COLO668 (cell line): Measurements from ENCODE around the gene TNNI2.
"Not testable (repeated sequence)": the region's sequence is repeated elsewhere in the genome, so short reads cannot be mapped to it uniquely, and the experiment has no call there.

Source experiments
- DNase-seq: peaks from one replicate; lab custom pipeline; 2025; ENCODE audit not compliant: unreplicated experiment; lab: John Stamatoyannopoulos, UW

Gene TNNI2

DNA sequence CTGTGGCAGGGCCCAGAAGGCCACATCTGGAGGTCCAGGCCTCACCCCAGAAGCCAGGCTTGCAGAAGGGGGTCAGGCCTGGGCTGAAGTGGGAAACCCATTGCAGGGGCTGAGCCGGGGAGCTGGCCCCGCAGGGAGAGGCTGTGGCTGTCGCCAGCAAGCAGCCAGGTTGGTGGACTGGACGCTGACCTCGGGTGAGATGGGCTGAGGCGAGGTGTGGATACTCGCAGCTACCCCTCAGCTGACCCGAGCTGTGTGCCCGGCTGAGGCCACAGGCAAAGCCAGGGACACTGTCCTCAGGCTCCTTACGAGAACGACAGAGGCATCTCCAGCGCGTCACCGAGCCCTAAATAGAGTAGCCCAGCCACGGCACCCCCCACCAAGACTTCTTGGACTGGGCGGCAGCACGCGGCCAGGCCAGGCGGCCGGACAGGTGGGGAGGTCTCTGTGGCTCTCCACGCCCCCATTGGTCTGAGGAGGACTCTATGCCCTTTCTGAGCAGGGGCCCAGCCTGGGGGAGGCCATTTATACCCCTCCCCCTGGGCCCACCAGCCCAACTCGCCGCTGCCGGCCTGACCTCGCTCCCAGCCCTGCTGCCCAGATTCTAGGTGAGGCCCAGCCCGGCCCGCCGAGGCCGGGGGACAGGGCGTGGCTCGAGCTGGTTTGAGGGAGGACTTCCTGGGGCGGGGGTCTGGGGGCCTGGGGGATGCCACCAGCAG, at the start of gene TNNI2:
TSS of gene TNNI2 (plus strand) at position 556 of the 719 bp plus-strand sequence. CDS start 716 bp downstream, outside the sequence.
- DNase-seq = no peak

DNA sequence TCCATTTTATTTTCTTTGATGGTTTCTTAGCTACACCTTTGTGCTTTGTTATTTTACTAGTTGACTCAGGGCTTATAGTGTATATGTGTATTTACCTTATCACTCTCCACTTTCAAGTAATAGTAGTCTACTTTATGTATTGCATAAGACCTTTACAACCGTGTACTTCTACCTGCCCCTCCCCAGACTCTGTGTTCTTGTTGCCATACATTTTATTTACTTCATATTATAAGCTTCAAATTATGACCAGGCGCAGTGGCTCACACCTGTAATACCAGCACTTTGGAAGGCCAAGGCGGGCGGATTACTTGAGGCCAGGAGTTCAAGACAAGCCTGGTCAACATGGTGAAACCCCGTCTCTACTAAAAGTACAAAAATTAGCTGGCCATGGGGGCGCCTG, 46.9 kb upstream of the TNNI2 start:
- no peak for DNase-seq

DNA sequence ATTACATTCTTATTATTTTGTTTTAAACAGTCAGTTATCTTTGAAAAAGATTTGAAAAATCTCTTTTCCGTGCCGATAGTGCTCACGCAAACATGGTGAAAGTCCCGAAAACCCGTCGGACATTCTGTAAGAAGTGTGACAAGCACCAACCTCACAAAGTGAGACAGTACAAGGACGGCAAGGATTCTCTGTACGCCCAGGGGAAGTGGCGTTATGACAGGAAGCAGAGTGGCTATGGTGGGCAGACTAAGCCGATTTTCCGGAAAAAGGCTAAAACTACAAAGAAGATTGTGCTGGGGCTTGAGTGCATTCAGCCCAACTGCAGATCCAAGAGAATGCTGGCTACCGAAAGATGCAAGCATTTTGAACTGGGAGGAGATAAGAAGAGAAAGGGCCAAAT, 46.3 kb upstream of the TNNI2 start:
- no peak for DNase-seq

DNA sequence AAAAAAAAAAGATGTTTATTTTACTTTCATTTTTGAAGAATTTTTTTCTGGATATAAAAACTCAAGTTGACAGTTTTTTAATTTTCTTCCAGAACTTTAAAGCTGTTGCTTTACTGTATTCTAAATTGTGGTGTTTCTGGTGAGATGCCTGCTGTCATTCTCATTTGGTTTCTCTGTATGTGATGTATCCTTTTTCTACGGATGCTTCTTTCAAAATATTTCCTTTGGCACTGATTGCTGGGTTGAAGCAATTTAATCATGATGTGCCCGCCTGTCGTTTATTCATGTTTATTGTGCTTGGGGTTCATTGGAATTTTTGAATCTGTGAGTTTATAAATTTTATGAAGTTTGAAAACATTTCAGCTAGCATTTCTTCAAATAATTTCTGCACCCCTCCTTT, 45.7 kb upstream of the TNNI2 start:
- no peak for DNase-seq

DNA sequence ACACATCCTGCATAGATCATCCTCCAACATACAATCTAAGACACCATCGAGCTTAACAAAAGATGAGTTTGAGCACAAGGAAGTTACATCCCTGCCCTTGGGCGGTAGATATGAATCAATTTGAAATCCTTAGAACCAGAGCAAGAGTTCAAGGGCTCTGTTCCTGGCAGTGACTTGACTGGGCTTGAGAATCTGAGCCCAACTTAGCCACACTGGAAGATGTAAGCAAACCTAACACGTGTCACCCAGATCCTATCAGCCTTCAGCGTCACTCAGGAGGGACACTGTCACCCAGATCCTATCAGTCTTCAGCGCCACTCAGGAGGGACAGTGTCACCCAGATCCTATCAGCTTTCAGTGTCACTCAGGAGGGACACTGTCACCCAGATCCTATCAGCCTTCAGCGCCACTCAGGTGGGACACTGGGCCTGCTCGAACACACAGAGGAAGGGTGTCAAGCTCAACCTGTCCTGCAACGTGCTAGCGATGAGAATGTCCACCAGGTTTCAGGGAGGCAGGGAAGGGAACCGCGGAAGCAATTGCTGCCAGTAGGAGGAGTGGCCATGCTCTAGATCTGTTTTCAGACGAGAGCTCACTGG, 42.3 kb upstream of the TNNI2 start:
- DNase-seq = no peak

DNA sequence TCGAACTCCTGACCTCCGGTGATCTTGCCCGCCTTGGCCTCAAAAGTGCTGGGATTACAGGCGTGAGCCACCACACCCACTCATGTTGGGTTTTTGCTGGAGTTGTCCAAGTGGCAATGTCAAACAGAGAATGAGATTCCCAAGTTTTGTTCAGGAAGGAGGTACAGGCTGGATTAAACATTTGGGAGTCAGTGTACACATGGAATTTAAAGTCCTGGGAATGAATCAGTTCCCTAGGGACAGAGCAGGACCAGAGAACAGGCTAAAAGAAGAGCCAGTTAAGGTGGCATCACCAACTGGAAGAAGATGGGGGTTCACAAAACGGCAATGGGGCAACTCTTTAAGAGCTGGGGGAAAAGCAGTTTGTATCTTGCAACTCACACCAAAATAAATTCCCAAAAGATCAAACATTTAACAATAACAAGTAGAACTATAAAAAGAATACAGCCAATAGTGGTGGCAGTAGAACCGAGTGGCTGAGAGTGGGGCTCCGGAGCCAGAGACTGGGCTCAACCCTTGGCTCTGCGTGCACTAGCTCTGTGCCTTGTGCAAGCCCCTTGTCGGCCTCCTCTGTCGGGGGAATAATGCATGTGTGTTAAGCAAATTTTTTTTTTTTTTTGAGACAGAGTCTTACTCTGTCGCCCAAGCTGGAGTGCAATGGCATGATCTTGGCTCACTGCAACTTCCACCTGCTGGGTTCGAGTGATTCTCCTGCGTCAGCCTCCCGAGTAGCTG, 41.2 kb upstream of the TNNI2 start:
- DNase-seq = no peak

DNA sequence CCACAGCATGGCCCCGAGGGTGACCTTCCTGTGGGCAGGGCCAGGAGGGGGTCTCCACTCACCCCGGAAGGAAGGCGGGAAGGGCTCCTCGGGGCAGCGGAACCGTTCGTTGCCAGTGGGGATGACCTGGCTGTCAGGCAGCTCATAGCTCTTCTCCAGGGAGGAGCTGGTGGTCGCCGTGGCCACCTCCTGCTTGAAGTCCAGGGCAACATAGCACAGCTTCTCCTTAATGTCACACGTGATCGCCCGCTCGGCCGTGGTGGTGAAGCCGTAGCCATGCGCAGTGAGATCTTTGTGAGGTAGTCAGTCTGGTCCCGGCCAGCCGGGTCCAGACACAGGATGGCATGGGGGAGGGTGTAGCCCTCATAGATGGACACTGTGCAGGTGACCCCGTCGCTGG, 35.5 kb upstream of the TNNI2 start:
- no peak for DNase-seq

DNA sequence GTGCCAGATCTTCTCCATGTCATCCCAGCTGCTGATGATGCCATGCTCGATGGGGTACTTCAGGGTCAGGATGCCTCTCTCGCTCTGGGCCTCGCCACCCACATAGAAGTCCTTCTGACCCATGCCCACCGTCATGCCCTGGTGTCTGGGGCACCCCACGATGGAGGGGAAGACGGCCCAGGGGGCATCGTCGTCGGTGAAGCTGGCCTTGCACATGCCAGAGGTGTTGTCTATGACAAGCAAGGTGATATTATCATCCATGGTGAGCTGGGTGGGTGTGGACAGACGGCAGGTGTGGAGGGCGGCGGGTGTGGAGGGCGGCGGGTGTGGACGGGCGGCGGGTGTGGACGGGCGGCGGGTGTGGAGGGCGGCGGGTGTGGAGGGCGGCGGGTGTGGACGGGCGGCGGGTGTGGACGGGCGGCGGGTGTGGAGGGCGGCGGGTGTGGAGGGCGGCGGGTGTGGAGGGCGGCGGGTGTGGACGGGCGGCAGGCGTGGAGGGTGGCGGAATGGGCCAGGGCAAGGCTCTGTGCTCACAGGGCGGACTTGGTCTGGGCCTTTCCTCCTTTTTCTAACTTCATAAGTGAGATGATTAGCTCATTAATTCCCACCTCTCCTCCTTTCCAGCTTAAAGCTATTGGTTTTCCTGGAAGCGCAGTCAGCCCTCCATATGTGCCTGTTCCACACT, 34.8 kb upstream of the TNNI2 start:
- not testable (repeated sequence) for DNase-seq

DNA sequence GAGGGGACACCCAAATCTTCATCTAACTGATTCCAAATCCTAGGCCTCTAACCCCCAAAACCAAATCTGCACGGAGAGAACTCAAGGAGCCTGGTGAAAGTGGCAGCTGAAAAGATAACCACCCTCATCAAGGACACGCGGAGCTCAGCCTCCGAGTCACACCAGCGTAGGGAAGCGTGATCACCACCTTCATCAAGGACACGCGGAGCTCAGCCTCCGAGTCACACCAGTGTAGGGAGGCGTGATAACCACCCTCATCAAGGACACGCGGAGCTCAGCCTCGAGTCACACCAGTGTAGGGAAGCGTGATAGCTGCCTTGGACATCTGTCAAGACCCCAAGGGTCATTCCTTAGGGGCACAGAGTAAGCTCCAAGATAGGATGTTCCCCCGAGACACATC, 33.3 kb upstream of the TNNI2 start:
- no peak for DNase-seq

DNA sequence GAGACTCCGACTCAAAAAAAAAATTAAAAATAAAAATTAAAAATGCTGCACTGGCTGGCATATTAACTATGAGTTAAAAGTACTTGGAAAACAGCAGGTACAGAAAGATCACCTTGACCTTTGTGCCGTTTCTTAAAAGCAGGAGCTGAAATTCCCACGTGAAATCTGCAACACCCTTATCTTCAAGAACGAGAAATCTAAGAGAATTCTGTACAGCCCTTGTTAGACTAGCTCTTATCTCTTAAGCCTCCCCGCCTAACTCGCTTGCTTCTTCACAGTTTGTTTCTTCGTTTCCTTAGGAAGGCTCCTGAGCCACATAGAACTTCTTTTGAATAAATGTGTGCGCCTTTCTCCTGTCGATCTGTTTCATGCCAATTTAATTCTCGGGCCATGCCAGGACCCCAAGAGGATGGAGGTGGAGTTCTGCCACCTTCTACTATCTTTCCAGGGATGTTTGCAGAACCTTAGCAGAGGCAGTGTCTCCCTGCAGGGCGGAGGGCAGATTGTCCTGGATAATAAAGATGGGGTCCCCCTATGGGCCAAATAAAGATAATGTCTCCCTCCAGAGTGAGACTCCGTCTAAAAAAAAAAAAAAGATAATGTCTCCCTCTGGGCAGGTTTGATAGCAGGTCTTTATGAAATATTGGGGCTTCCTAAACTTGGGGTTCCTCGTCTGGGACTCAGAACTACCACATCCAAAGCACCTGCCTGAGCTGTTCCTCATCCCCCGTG, 31.4 kb upstream of the TNNI2 start:
- DNase-seq = no peak

DNA sequence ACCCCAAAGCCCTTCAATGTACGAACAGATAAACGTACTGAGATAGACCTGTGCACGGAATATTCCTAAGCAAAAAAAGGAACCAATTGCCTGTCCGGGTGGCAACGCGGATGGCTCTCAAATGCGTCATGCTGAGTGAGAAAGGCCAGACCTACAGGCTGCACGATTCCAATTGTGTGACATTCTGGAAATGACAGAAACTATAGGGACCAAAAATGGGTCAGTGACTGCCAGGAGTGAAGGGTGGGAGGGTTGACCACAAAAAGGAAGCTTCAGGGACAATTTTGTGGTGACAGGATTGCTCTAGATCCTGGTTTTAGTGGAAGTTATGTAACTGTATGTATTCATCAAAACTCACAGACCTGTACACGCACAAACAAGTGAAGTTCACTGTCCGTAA, 28.0 kb upstream of the TNNI2 start:
- DNase-seq = no peak

DNA sequence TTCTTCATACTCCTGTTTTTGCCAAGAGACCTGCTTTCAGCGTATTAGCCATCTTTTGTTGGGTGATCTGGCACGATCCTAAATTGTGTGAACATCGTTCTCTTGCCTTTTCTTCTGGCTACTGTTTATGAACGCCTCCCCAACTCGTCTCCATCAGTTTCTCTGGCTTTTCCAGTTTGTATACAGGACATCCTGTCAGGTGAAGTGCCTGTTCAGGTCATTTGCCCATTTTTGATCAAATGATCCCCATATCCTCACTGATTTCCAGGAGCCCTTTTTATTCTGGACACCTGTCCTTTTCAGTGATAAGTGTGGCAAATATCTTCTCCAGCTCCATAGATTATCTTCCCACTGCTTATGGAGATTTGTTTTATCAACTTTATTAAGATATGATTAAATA, 26.5 kb upstream of the TNNI2 start:
- DNase-seq = no peak

DNA sequence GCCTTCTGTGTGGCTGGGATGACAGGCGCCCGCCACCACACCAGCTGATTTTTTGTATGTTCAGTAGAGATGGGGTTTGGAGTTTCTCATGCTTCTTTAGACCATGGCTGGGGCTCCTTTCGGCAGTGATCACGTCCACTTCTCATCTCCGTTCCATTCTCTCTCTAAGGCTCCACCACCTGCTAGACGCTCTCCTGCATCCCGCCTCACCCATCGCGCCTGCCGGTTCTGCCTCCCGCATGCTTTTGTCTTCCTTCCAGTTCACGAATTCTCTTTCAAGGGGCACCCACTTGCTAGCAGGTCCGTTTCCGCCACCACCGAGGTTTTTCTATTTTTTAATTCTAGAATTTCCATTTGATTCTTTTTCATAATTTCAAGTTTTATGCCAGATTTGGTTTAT, 26.0 kb upstream of the TNNI2 start:
- DNase-seq = no peak

DNA sequence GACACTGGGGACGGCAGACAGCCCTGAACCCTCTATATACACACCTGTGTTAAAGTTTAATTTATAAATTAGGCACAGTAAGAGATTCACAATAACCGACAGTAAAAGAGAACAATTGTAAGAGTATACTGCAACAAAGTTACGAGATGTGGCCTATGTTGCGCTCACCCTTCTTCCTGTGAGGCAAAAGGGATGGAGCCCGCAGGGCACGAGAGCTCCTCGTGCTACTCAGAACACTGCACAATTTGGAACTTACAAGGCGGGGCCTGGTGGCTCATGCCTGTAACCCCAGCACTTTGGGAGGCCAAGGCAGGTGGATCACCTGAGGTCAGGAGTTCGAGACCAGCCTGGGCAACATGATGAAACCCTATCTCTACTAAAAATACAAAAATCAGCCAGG, 25.4 kb upstream of the TNNI2 start:
- not testable (repeated sequence) for DNase-seq

DNA sequence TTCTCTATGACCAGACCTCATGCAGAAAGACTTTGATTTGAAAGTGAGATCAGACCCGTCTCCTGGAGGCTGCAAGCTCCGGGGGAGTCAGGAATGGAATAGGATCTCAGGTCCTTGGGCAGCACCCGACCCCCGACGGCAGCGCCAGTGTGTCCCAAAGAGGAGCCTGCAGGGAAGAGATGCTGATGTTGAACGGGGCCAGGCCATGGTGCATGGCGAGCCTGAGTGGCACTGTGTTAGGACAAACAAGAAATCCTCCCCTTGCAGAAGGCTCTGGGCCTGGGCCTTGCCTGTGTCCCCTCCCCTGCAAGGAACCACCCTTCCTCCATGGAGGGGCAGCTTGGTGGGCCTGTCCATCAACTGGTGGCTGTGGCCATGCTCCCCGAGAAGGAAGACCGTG, 24.1 kb upstream of the TNNI2 start:
- DNase-seq = no peak

DNA sequence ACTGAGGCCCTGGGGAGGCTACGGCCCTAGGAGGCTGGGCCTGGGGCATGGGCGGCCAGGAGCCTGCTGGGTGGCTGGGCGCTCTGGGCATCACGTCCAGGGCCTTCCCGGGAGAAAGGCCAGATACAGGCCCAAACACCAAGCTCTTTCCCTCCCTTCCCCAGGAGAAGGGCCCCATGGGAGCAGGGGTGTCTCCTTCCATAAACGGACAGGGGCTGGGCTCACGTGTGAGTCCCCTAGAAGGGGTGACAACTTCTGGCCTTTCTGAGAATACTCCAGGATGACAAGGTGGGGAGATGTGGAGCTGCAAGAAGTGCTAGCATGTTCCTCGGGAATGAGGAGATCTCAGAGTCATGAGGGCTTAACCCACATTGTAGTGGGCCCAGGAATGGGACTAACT, 23.5 kb upstream of the TNNI2 start:
- DNase-seq = no peak

DNA sequence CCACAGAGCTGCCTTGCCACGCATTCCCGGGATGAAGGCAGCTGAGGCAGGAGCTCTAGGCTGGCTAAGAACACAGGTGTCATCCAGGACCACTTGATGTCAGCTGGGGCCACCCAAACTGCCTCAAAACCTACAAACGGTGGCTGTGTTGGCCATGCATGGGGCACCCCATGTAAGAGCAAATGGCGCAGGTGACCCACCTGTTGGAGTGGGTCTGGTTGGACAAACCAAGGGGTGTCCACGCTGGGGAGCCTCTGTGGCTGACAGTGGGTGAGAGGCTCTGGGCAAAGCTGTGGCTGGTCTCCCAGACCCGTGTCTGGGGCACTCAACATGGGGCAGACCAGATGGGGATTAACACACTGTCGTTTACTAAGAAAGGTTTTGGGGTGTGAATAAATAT, 23.0 kb upstream of the TNNI2 start:
- DNase-seq = no peak

DNA sequence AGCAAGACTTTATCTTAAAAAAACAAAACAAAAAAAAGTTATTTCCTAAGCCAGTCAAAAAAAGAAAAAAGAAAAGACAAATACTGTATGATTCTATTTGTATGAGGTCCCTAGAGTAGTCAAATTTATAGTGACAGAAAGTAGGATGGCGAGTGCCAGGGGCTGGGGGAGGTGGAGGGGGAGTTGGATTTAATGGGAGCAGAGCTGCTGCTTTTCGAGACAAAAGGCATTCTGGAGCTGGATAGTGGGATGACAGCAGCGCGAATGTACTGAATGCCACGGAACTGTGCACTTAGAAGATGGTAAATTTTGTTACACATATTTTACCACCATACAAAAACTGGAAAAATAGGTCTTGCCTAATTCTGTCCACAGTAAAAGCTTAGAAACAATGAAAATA, 21.8 kb upstream of the TNNI2 start:
- DNase-seq = no peak

DNA sequence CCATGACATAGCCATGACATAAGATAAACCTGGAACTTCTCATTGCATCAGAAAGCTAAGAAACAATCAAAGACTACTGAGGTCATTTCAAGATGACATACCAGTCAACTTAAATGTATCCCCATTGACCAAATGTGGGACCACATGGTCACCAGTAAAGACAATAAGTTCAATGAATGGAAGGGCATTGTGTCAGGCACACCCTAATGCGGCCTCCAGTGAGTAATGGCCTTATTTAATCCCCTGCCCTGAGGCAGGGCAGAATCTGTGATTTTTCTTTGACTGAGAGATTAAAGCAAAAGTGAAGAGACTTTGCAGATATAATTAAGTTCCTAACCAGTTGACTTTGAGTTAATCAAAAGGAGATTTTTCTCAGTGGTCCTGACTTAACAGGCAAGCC, 21.3 kb upstream of the TNNI2 start:
- DNase-seq = no peak

DNA sequence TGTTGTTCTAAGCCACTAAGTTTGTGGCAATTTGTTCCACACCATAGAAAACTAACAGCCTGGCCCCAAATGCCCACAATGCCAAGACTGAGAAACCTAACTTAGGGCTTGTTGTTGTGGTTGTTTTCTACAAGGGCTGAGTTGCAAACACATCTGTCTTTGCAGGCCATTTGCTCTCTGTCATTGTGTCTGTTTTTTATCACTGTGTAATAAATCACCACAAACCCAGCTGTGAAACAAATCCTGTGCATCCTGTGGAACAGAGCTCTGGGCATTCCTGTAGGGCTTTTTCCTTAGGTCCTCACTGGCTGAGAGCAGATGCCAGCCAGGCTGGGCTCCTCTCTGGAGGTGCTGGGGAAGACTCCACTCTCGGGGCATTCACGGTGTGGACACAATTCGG, 19.7 kb upstream of the TNNI2 start:
- no peak for DNase-seq
